ENCODE data around the gene PPP1R13L.
A peak's percentile ranks its signal among the peaks of the same experiment; 100 is the strongest.

PPP1R13L gene

DNA sequence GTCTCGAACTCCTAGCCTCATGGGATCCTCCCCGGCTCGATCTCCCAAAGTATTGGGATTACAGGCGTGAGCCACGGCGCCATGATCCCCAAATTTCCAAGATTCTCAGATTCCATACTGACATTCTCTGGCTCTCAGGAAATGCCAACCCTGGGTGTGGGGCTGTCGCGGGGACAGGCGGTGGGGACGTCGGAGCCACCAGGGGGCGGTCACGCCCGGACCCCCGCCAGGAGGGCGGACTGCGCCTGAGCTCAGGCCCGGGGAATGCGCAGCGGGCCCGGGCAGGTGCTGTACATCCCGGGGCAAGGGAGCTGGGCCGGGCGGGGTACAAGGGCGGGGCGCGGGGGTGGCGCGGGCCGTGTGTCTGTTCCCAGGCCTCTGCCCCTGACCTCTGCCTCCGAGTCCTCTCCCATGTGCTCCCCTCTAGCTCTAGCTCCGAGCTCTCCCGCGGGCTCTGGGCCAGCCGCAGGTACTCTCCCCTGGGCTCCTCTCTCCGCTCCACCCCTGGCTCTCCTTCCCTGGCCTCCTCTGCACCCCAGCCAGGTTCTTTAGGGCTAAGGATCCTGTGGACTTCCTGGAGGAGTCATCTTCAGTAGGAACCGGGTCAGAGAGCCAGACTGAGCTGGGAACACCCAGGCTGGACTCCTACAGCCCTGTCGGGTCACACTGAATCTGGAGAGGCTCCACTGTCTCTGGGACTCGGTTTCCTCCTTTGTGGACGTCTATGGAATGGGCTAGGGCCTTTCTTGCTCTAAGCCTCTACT, 2.4 kb downstream of the PPP1R13L start:
- peak; percentile 78 for DNase-seq (ENCODE audit: extremely low spot score)
- CTCF ChIA-PET: interaction anchor here (0.6 to 1.7 kb wide), 14 partner anchors 8 to 364 kb away, joined by 3 to 10 read pairs (median 4); partner anchors contain the start of gene CLASRP
- POLR2A ChIA-PET: interaction anchor here (0.8 to 1.5 kb wide), 7 partner anchors 22 to 239 kb away, joined by 3 to 9 read pairs (median 3); no protein-coding TSS in a partner anchor
- no peak for TF ChIP-seq HDGF (IDR thresholded peaks at IDR 0.05; ENCODE audit: borderline replicate concordance)
- no peak for TF ChIP-seq ZNF384 (IDR thresholded peaks at IDR 0.05)
- TF ChIP-seq ARNT (IDR thresholded peaks at IDR 0.05): no peak
- TF ChIP-seq BHLHE40 (IDR thresholded peaks at IDR 0.05; ENCODE audit: borderline replicate concordance): no peak
- TF ChIP-seq NFRKB (IDR thresholded peaks at IDR 0.05): no peak
- no peak for TF ChIP-seq TARDBP (IDR thresholded peaks at IDR 0.05)
- TF ChIP-seq SP1 (IDR thresholded peaks at IDR 0.05): no peak
- no peak for TF ChIP-seq CTBP1 (IDR thresholded peaks at IDR 0.05; ENCODE audit: borderline replicate concordance)
- no peak for TF ChIP-seq ELF4 (IDR thresholded peaks at IDR 0.05)
- TF ChIP-seq SUZ12 (IDR thresholded peaks at IDR 0.05): no peak

DNA sequence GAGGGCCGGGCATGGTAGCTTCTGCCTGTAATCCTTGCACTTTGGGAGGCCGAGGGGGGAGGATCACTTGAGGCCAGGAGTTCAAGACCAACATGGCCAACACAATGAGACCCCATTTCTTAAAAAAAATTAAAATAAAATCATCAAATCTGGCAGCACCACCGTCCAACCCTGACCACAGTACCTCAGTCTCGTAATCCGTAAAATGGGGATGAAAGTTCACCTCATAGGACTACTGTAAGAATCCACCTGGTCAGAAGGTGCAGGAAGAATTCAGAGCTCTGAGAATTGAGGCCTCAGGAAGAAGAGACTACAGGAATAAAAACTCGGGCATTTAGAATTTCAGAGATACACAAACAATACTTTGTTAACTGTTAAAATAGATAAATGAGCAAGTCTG, 3.1 kb downstream of the PPP1R13L start:
- ChIA-PET CTCF (interaction anchor here (0.7 to 1.7 kb wide), 8 partner anchors 11 to 310 kb away, joined by 3 to 10 read pairs (median 4); no protein-coding TSS in a partner anchor), POLR2A (interaction anchor here (1.0 to 1.5 kb wide), 4 partner anchors 23 to 84 kb away, joined by 3 to 9 read pairs (median 4); no protein-coding TSS in a partner anchor)
- TF ChIP-seq ELF4 (IDR thresholded peaks at IDR 0.05) (no peak), TARDBP (IDR thresholded peaks at IDR 0.05) (no peak), HDGF (IDR thresholded peaks at IDR 0.05; ENCODE audit: borderline replicate concordance) (no peak)
- no peak for DNase-seq (ENCODE audit: extremely low spot score)

DNA sequence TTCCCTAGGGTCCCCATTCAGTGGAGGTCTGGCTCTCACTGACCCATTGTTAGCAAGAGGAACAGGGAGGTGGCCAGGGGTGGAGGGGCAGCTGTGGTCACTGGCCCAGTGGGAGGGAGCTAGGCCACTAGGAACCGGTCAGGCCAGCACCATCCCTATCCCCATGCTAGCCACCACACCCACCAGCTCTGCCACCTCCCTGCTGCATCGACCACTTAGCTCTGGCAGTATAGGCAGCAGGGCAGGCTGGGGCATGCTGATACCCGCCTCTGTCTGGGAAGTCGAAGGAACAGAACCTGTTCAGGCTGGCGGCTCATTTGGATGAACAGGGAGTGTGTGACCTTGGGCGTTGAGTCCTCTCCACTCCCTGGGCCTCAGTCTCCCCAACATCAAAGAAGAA, 4.7 kb downstream of the PPP1R13L start:
- TF ChIP-seq NFRKB (IDR thresholded peaks at IDR 0.05) (no peak), CTBP1 (IDR thresholded peaks at IDR 0.05; ENCODE audit: borderline replicate concordance) (no peak), SP1 (IDR thresholded peaks at IDR 0.05) (no peak), HDGF (IDR thresholded peaks at IDR 0.05; ENCODE audit: borderline replicate concordance) (no peak), TARDBP (IDR thresholded peaks at IDR 0.05) (no peak), FOXK2 (IDR thresholded peaks at IDR 0.05) (no peak), L3MBTL2 (conservative IDR thresholded peaks at IDR 0.05) (no peak), FOXM1 (IDR thresholded peaks at IDR 0.05; ENCODE audit: borderline replicate concordance) (no peak), ELF4 (IDR thresholded peaks at IDR 0.05) (no peak), LEF1 (IDR thresholded peaks at IDR 0.05; ENCODE audit: borderline replicate concordance) (no peak), BHLHE40 (IDR thresholded peaks at IDR 0.05; ENCODE audit: borderline replicate concordance) (no peak), SUZ12 (IDR thresholded peaks at IDR 0.05) (no peak), ZNF384 (IDR thresholded peaks at IDR 0.05) (no peak), FOXA1 (IDR thresholded peaks at IDR 0.05) (no peak), ARNT (IDR thresholded peaks at IDR 0.05) (no peak)
- TF ChIP-seq, protein P1, sequence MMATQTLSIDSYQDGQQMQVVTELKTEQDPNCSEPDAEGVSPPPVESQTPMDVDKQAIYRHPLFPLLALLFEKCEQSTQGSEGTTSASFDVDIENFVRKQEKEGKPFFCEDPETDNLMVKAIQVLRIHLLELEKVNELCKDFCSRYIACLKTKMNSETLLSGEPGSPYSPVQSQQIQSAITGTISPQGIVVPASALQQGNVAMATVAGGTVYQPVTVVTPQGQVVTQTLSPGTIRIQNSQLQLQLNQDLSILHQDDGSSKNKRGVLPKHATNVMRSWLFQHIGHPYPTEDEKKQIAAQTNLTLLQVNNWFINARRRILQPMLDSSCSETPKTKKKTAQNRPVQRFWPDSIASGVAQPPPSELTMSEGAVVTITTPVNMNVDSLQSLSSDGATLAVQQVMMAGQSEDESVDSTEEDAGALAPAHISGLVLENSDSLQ (IDR thresholded peaks at IDR 0.05): no peak
- POLR2A ChIA-PET: no interaction called here
- CTCF ChIA-PET: no interaction called here
- no peak for DNase-seq (ENCODE audit: extremely low spot score)

DNA sequence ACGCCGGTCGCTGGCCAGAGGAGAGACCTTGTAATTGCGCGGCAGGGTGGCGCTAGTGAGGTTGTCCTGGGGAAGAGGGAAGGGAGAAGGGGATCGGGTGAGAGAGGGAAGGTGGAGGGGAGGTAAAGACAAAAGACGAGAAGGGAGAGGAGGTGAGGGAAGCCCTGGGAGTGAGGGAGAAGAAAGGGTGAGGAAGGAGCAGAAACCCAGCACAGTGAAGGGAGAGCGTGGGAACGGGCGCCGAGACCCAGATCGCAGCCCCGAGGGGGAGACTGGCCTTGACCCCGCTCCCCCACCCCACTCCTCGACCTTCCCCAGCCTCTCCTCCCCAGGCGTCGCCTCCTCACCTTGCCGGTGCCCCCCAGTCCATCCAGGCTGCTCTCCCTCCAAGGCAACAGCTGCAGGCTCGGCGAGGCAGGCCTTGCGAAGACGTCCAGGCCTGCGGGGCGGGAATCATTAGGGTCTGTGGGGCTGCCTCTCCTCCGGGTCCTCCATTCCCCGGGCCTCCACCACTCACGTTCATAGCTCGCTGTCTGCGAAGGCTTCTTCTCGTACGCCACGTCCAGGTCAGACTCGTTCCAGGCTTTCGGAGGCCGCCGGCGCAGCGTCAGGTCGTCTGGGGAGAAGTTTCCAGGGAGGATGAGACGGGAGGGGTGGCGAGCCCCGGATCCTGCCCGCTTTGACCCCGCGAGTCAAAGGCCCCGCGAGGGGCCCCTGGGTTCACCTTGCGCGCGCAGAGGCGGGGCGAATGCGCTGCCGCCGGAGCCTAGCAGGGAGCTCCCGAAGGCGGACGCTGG, 8.8 kb downstream of the PPP1R13L start:
- POLR2A ChIA-PET: no interaction called here
- TF ChIP-seq ELF4 (IDR thresholded peaks at IDR 0.05) (no peak), BHLHE40 (IDR thresholded peaks at IDR 0.05; ENCODE audit: borderline replicate concordance) (no peak), FOXA1 (IDR thresholded peaks at IDR 0.05) (no peak), SP1 (IDR thresholded peaks at IDR 0.05) (no peak)
- CTCF ChIA-PET: no interaction called here
- no peak for DNase-seq (ENCODE audit: extremely low spot score)

DNA sequence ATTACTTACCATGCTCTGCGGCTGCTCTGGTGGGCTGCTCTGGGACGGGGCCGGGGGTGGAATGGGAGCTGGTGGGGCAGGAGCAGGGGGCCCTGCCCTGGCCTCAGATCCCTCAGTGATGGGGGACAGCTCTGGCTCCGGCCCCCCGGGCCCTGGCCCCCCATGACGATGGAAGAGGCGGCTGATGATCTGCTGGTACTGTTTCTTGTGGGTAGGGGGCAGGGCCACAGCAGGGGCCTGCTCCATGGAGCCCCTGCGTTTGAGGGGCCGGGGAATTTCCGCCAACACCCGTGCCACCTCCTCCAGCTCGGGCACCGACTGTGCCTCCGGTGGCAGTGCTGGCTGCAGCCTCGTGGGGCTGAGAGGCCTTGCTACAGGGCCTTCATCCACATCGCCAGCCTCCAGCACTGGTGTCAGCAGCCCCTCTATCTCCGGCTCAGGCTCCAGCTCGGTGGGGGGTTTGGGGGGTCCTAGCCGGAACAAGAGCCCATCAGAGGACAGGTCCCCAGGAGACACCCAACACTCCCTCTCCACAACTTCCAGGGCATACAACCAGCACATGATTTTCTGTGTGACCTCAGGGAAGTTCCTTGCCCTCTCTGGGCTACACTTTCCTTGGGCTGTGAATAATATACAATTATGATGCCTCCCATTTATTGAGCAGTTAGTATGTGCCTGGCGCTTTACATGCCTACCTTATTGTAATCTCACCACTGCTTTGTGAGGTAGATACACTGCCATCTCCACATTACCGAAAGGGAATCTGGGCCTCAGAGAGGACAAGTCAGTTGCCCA, 12.8 kb downstream of the PPP1R13L start:
- CTCF ChIA-PET: no interaction called here
- DNase-seq (ENCODE audit: extremely low spot score): no peak
- POLR2A ChIA-PET: interaction anchor here (2.2 kb wide), 1 partner anchor 12 kb away, joined by 7 read pairs; the partner anchor contains the start of gene PPP1R13L
- no peak for TF ChIP-seq ELF4 (IDR thresholded peaks at IDR 0.05)
- TF ChIP-seq SP1 (IDR thresholded peaks at IDR 0.05): no peak
- no peak for TF ChIP-seq LEF1 (IDR thresholded peaks at IDR 0.05; ENCODE audit: borderline replicate concordance)
- TF ChIP-seq, protein P1 (IDR thresholded peaks at IDR 0.05): no peak
- TF ChIP-seq BHLHE40 (IDR thresholded peaks at IDR 0.05; ENCODE audit: borderline replicate concordance): no peak
- no peak for TF ChIP-seq NFRKB (IDR thresholded peaks at IDR 0.05)
- TF ChIP-seq L3MBTL2 (conservative IDR thresholded peaks at IDR 0.05): no peak
- no peak for TF ChIP-seq FOXA1 (IDR thresholded peaks at IDR 0.05)
- no peak for TF ChIP-seq ARNT (IDR thresholded peaks at IDR 0.05)
- TF ChIP-seq HDGF (IDR thresholded peaks at IDR 0.05; ENCODE audit: borderline replicate concordance): no peak
- no peak for TF ChIP-seq TARDBP (IDR thresholded peaks at IDR 0.05)
- TF ChIP-seq FOXK2 (IDR thresholded peaks at IDR 0.05): no peak
- no peak for TF ChIP-seq FOXM1 (IDR thresholded peaks at IDR 0.05; ENCODE audit: borderline replicate concordance)
- no peak for TF ChIP-seq SUZ12 (IDR thresholded peaks at IDR 0.05)
- TF ChIP-seq CTBP1 (IDR thresholded peaks at IDR 0.05; ENCODE audit: borderline replicate concordance): no peak
- no peak for TF ChIP-seq ZNF384 (IDR thresholded peaks at IDR 0.05)
